ENCODE measurements around the gene EDC3.
"Not testable (repeated sequence)": the region's sequence is repeated elsewhere in the genome, so short reads cannot be mapped to it uniquely, and the experiment has no call there.

Gene EDC3

DNA sequence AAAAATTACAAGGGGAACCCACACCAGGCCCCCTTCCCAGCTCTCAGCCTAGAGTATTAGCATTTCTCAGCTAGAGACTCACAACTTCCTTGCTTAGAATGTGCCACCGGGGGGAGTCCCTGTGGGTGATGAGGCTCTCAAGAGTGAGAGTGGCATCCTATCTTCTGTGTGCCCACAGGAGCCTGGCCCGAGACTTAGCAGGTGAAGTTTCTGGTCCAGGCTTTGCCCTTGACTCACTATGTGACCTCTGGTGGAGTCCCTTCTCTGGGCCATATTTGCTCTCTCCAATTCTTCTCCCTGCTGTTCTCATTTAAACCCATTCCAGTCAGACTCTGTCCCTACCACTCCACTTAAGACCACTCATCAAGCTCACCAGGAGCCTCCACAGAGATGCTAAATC, 62.0 kb downstream of the EDC3 start:
- no peak overlapping the region for H3K4me3 Mint-ChIP-seq
- H3K36me3 Mint-ChIP-seq (ENCODE audit: insufficient read depth): peaks cover 22% of the 10 kb centered on the region
- no peaks in the 10 kb centered on the region for H3K27me3 Mint-ChIP-seq
- DNase-seq (ENCODE audit: low spot score in 2 of 2): no peak
- peaks cover 7% of the 10 kb centered on the region for H3K4me1 Mint-ChIP-seq
- no peak for ATAC-seq (replicated peaks; ENCODE audit: extremely low read depth, poor library complexity, severe bottlenecking)
- H3K9me3 Mint-ChIP-seq: no peaks in the 10 kb centered on the region
- H3K27ac Mint-ChIP-seq (ENCODE audit: low read depth): no peak overlapping the region

DNA sequence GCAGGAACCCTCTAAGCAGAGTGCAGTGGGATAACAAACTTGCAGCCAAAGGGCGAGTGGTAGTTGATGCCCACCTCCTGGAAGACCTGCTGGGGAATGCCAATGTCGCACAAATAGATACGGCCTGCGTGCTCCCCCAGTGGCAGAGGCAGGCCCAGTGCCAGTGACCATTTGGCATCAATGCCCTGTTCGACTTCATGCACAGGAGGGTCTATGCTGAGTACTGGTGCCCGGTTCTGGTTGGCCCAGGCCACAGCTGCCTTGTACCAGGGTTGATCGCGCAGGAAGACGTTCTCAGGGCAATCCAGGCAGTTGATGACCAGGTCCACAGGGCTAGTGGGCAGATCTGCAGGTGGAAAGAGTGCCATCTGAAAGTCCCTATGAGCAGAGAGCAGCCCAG, 63.2 kb downstream of the EDC3 start:
- Mint-ChIP-seq H3K4me3 (no peak overlapping the region), H3K27me3 (no peaks in the 10 kb centered on the region), H3K36me3 (ENCODE audit: insufficient read depth) (peaks cover 24% of the 10 kb centered on the region), H3K4me1 (peaks cover 7% of the 10 kb centered on the region), H3K9me3 (no peaks in the 10 kb centered on the region), H3K27ac (ENCODE audit: low read depth) (no peak overlapping the region)
- no peak for ATAC-seq (replicated peaks; ENCODE audit: extremely low read depth, poor library complexity, severe bottlenecking)
- DNase-seq (ENCODE audit: low spot score in 2 of 2): no peak

DNA sequence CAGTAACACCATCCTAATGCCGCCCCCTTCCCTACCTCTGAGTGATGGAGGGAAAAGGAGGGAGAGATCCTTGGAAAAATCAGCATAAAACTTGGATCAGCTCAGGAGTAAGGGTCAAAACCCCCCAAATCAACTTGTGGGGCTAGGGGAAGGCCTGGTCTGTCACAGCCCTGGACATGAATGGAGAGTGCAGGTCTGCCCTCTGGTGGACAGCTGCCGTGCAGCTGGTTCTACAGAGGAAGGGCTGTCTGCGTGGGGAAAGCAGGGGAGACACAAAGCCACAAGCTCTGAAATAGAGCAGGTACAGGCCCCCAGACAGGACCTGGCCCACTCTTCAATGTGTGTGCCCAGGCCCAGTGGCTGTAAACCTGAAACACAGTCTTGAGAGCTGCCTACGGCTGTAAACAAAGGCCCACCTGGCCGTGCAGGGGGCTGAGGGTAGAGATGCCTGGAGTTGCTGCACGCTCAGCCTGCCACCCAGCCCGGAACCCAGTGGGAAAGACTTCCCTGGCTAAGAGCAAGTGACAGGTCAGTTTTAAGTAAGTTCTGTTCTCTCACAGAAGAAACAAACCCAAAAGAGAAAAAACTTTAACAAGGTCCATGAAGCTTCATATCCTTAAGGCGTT, 63.8 kb downstream of the EDC3 start:
- Mint-ChIP-seq H3K4me1 (peaks cover 7% of the 10 kb centered on the region), H3K36me3 (ENCODE audit: insufficient read depth) (peaks cover 27% of the 10 kb centered on the region), H3K4me3 (no peak overlapping the region), H3K27ac (ENCODE audit: low read depth) (no peak overlapping the region), H3K9me3 (no peaks in the 10 kb centered on the region), H3K27me3 (no peaks in the 10 kb centered on the region)
- ATAC-seq (replicated peaks; ENCODE audit: extremely low read depth, poor library complexity, severe bottlenecking): no peak
- DNase-seq (ENCODE audit: low spot score in 2 of 2): peak; percentile 29 to 39

DNA sequence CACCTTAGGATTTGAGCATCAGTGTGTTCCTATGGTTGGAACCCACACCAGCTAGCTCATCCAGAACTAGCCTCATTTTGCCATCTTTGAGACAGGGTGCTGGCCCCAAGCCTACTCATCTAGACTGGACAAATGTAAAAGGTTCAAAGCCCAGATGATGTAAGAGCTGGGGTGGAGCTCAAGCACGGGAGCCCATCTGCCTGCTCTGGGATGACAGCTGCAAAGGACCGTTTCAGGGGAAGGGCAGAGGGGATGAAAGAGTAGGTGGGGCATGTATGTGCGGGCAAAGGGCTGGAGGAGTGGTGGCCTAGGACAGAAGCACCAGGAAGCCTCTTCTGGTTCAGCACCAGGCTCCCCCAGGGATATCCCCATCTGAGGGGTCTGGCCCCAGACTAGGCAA, 64.4 kb downstream of the EDC3 start:
- H3K27ac Mint-ChIP-seq (ENCODE audit: low read depth): no peak overlapping the region
- no peak overlapping the region for H3K4me3 Mint-ChIP-seq
- peaks cover 7% of the 10 kb centered on the region for H3K4me1 Mint-ChIP-seq
- DNase-seq (ENCODE audit: low spot score in 2 of 2) (no peak), ATAC-seq (replicated peaks; ENCODE audit: extremely low read depth, poor library complexity, severe bottlenecking) (no peak)
- no peaks in the 10 kb centered on the region for H3K9me3 Mint-ChIP-seq
- H3K36me3 Mint-ChIP-seq (ENCODE audit: insufficient read depth): peaks cover 27% of the 10 kb centered on the region
- H3K27me3 Mint-ChIP-seq: no peaks in the 10 kb centered on the region

DNA sequence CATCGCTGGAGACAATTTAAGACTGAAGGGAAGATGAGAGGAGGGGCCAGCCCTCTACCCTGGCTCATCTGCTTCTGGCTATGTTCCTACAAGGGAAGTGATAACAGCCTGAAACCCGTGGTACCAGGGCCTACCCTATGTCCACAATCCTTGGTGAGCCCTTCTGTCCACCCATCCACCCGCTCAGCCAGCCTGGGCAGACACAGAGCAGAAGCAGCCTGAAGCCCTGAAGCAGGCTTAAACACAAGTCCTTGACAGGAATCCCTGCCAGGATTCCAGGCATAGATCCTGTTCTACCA, 64.8 kb downstream of the EDC3 start:
- Mint-ChIP-seq H3K9me3 (no peaks in the 10 kb centered on the region), H3K4me1 (peaks cover 4% of the 10 kb centered on the region), H3K27ac (ENCODE audit: low read depth) (no peak overlapping the region), H3K36me3 (ENCODE audit: insufficient read depth) (peaks cover 29% of the 10 kb centered on the region), H3K27me3 (no peaks in the 10 kb centered on the region), H3K4me3 (no peak overlapping the region)
- ATAC-seq (replicated peaks; ENCODE audit: extremely low read depth, poor library complexity, severe bottlenecking): no peak
- DNase-seq (ENCODE audit: low spot score in 2 of 2): no peak

DNA sequence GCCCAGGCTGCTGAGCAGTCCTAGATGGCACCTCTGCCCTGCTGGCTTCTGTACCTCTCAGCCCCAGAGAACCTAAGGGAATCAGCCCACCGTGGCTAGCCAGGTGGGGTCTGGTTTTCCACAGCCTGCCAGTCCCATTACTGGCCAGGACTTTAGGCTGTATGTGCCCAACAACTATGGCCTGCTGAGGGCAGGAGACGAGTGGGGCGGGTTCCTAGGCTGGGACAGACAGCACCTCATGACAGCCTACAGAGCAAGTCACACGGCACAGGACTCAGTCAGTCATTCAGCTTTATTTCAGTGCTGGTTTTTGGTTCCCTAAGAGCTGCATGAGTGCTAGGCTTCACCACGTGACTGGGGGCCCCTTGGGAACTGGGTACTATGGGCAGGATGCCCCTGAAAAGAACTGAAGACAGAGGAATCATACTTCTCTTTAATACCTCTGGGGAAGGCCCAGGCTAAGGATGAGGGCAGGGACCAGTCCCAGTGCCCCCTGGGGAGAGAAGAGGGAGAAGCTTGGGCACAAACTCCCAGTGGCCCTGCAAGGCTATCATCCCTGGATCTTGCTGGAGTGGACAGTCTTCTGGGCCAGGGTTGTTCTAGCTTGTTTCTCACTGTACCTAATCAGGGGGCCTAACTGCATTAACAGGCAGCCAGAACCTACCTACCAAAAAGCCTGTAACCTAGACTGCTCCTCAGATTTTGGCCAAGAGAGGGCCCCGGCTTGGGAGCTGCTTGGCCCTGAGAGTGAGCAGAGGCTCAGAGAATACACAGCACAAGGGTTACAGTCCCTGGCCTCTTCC, 65.3 kb downstream of the EDC3 start:
- peaks cover 5% of the 10 kb centered on the region for H3K4me1 Mint-ChIP-seq
- no peaks in the 10 kb centered on the region for H3K9me3 Mint-ChIP-seq
- DNase-seq (ENCODE audit: low spot score in 2 of 2): no peak
- H3K4me3 Mint-ChIP-seq: no peak overlapping the region
- H3K27me3 Mint-ChIP-seq: no peaks in the 10 kb centered on the region
- no peak overlapping the region for H3K27ac Mint-ChIP-seq (ENCODE audit: low read depth)
- H3K36me3 Mint-ChIP-seq (ENCODE audit: insufficient read depth): peaks cover 31% of the 10 kb centered on the region
- ATAC-seq (replicated peaks; ENCODE audit: extremely low read depth, poor library complexity, severe bottlenecking): no peak

DNA sequence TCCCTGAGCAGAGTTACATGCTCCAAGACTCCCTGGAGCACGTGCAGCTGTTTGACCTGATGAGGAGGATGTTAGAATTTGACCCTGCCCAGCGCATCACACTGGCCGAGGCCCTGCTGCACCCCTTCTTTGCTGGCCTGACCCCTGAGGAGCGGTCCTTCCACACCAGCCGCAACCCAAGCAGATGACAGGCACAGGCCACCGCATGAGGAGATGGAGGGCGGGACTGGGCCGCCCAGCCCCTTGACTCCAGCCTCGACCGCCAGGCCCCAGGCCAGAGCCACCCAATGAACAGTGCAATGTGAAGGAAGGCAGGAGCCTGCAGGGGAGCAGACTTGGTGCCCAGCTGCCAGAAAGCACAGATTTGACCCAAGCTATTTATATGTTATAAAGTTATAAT, 66.1 kb downstream of the EDC3 start:
- peaks cover 35% of the 10 kb centered on the region for H3K36me3 Mint-ChIP-seq (ENCODE audit: insufficient read depth)
- H3K9me3 Mint-ChIP-seq; DNase-seq (ENCODE audit: low spot score in 2 of 2); ATAC-seq (replicated peaks; ENCODE audit: extremely low read depth, poor library complexity, severe bottlenecking); H3K4me1 Mint-ChIP-seq; H3K27ac Mint-ChIP-seq (ENCODE audit: low read depth); H3K27me3 Mint-ChIP-seq; H3K4me3 Mint-ChIP-seq: not testable (repeated sequence)

DNA sequence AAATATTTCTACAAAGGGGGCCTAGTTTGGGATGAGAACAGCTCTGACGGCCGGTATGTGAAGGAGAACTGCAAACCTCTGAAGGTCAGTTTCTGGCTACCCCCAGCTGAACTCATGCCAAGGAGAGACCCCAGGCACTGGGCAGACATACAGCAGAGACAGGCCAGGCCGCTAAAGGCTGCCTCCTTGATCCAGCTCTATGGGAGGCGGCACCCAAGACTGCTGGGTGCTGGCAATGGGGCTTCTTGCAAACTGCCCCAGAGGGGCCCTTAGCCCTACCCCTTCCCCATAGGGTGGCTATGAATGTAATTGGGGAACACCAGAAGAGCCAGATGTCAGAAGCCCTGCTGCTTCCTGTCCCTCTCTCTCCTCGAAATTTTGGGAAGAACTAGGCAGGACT, 66.9 kb downstream of the EDC3 start:
- no peaks in the 10 kb centered on the region for H3K9me3 Mint-ChIP-seq
- no peaks in the 10 kb centered on the region for H3K27me3 Mint-ChIP-seq
- H3K4me1 Mint-ChIP-seq: peaks cover 5% of the 10 kb centered on the region
- H3K4me3 Mint-ChIP-seq: no peak overlapping the region
- H3K27ac Mint-ChIP-seq (ENCODE audit: low read depth): no peak overlapping the region
- peaks cover 38% of the 10 kb centered on the region for H3K36me3 Mint-ChIP-seq (ENCODE audit: insufficient read depth)
- no peak for DNase-seq (ENCODE audit: low spot score in 2 of 2)
- ATAC-seq (replicated peaks; ENCODE audit: extremely low read depth, poor library complexity, severe bottlenecking): no peak

DNA sequence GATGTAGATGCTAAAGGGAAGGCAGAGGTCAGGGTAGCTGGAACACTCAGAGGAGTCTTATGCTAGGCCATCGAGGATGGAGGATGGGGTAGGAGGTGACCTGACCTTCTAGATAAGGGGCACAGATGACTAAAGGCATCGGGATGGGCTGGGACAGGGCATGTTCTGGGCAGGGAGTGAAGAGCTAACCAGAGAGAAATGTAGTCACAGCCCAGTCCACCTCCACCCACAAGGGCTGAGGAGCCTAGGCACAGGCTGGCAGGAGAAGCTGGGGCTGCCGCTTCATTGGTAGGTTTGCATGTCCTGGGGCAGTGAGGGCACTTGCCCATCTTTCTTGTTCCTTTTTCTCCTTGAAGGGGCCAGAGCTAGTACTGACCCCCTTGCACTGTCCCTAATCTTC, 67.6 kb downstream of the EDC3 start:
- H3K4me1 Mint-ChIP-seq: peaks cover 5% of the 10 kb centered on the region

DNA sequence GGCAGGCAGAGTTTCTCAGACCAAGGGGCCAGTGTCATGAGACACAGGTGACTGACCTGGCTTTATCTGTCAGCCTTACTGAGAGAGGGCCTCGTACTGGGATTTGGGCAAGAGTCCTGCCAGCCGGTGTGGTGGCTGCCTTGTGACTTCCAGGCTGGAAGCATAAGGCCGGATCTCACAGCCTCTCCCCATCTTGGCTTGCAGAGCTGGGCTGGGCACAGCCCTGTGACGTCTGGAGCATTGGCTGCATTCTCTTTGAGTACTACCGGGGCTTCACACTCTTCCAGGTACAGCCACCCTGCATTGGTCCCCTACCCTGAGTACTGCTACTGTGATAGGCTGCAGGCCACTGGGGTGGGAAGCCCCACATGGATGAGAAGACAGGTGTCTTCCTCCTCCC, 68.1 kb downstream of the EDC3 start:
- Mint-ChIP-seq H3K36me3 (ENCODE audit: insufficient read depth) (peaks cover 42% of the 10 kb centered on the region), H3K9me3 (no peaks in the 10 kb centered on the region), H3K27ac (ENCODE audit: low read depth) (peak overlapping the region; percentile 22), H3K4me3 (no peak overlapping the region), H3K4me1 (peaks cover 5% of the 10 kb centered on the region), H3K27me3 (no peaks in the 10 kb centered on the region)
- DNase-seq (ENCODE audit: low spot score in 2 of 2) (no peak), ATAC-seq (replicated peaks; ENCODE audit: extremely low read depth, poor library complexity, severe bottlenecking) (no peak)

More for the DNA sequence above, 67.6 kb downstream of the EDC3 start:
- Mint-ChIP-seq H3K36me3 (ENCODE audit: insufficient read depth) (peaks cover 39% of the 10 kb centered on the region), H3K4me3 (no peak overlapping the region), H3K27me3 (no peaks in the 10 kb centered on the region), H3K27ac (ENCODE audit: low read depth) (peak overlapping the region; percentile 22), H3K9me3 (no peaks in the 10 kb centered on the region)
- ATAC-seq (replicated peaks; ENCODE audit: extremely low read depth, poor library complexity, severe bottlenecking) (no peak), DNase-seq (ENCODE audit: low spot score in 2 of 2) (no peak)

DNA sequence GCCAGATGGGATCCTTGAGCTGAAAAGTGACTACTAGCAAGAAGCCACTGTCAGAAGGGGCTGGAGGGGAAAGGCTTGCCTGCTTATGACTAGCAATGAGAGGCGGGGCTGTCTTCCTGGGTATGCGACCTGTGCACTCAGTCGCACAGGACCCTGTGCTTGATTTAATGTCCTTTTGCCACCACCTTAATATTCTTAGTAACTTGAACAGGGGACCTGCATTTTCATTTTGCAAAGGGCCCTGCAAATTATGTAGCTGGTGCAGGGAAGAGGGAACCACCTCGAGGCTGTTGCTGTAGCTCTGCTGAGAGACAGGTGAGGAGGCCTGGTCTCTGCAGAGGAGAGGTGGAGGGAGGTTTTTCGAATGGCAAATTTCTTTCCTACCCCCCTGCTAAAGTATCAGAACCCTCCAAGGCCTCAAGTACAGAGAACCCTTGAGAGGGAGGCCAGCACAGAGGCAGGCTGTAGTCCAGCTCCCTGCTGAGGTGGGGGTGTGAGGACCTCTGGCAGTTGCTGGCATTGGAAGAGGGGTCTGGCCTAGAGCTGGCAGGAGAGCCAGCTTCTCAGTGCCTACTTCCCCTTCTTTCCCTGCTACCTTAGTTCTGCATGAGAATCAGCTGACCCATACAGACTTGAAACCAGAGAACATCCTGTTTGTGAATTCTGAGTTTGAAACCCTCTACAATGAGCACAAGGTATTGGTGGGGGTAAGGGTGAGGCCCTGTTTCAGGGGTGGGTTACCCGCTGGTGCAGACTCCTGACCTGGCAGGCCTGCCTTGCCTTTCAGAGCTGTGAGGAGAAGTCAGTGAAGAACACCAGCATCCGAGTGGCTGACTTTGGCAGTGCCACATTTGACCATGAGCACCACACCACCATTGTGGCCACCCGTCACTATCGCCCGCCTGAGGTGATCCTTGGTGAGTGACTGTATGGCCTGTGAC, 68.8 kb downstream of the EDC3 start:
- H3K27me3 Mint-ChIP-seq: no peaks in the 10 kb centered on the region
- H3K27ac Mint-ChIP-seq (ENCODE audit: low read depth): no peak overlapping the region
- no peaks in the 10 kb centered on the region for H3K9me3 Mint-ChIP-seq
- peak; percentile 33 for ATAC-seq (replicated peaks; ENCODE audit: extremely low read depth, poor library complexity, severe bottlenecking)
- no peak overlapping the region for H3K4me3 Mint-ChIP-seq
- DNase-seq (ENCODE audit: low spot score in 2 of 2): no peak
- H3K36me3 Mint-ChIP-seq (ENCODE audit: insufficient read depth): peaks cover 46% of the 10 kb centered on the region
- H3K4me1 Mint-ChIP-seq: peaks cover 5% of the 10 kb centered on the region

DNA sequence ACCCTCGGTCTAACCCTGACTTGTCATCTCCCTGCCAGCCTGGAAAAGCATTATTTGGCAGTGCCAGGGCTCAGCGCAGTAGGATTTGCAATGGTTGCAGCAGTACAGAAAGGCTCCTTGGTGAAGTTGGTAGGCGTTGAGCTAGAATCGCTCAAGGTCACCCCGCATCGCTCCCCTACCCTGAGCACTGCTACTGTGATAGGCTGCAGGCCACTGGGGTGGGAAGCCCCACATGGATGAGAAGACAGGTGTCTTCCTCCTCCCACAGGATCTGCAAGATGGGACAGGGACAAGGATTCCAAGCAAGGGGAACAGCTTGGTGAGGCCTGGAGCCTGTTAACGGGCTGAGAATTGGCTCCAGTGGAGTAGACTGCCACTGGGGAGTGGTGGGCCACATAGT, 69.5 kb downstream of the EDC3 start:
- Mint-ChIP-seq H3K27ac (ENCODE audit: low read depth) (peak overlapping the region; percentile 41), H3K4me1 (peaks cover 7% of the 10 kb centered on the region), H3K27me3 (no peaks in the 10 kb centered on the region), H3K9me3 (no peaks in the 10 kb centered on the region), H3K36me3 (ENCODE audit: insufficient read depth) (peaks cover 50% of the 10 kb centered on the region), H3K4me3 (no peak overlapping the region)
- DNase-seq (ENCODE audit: low spot score in 2 of 2) (no peak), ATAC-seq (replicated peaks; ENCODE audit: extremely low read depth, poor library complexity, severe bottlenecking) (no peak)
